NCI-H2227 (cell line): ENCODE results near the gene DHX58.

Experiments used
- DNase-seq: peaks from one replicate; lab custom pipeline; 2025; ENCODE audit not compliant: unreplicated experiment; lab: John Stamatoyannopoulos, UW

DHX58 gene

GRCh38 chr17:42130310-42130936 lies 17.9 kb upstream of the DHX58 start:
- no peak for DNase-seq

- DNase-seq: no peak
Measured at GRCh38 chr17:42129109-42129837, 16.8 kb upstream of the DHX58 start.

- no peak for DNase-seq
Measured at GRCh38 chr17:42127414-42127813, 14.9 kb upstream of the DHX58 start.

- no peak for DNase-seq
Measured at GRCh38 chr17:42126836-42127235, 14.3 kb upstream of the DHX58 start.

- DNase-seq: peak; percentile 17
Measured at GRCh38 chr17:42125565-42125964, 13.1 kb upstream of the DHX58 start.

GRCh38 chr17:42124256-42124655 lies 11.7 kb upstream of the DHX58 start:
- no peak for DNase-seq

GRCh38 chr17:42122371-42123303 lies 10.1 kb upstream of the DHX58 start, which contains the start of gene HSPB9:
Gene HSPB9, plus strand, starts transcription at chr17:42122804. Its CDS starts 47 bp downstream, at chr17:42122851.
- no peak for DNase-seq

- peak; percentile 91 for DNase-seq
Measured at GRCh38 chr17:42120770-42121769, 8.6 kb upstream of the DHX58 start, which contains the start of gene KAT2A. Gene KAT2A, minus strand, starts transcription at chr17:42121367. Its CDS starts 63 bp downstream, at chr17:42121304.

GRCh38 chr17:42120161-42120769 lies 7.8 kb upstream of the DHX58 start:
- DNase-seq: no peak

- DNase-seq: no peak
Measured at GRCh38 chr17:42119301-42119700, 6.8 kb upstream of the DHX58 start.

- peak; percentile 27 for DNase-seq
Measured at GRCh38 chr17:42118545-42118944, 6.0 kb upstream of the DHX58 start.

GRCh38 chr17:42118126-42118510 lies 5.6 kb upstream of the DHX58 start:
- DNase-seq: no peak

GRCh38 chr17:42117397-42118125 lies 5.0 kb upstream of the DHX58 start:
- DNase-seq: no peak

- peak; percentile 91 for DNase-seq
Measured at GRCh38 chr17:42116705-42117396, 4.3 kb upstream of the DHX58 start.

- DNase-seq: no peak
Measured at GRCh38 chr17:42114118-42114517, 1.6 kb upstream of the DHX58 start.

- no peak for DNase-seq
Measured at GRCh38 chr17:42113293-42114069, 967 bp upstream of the DHX58 start.

GRCh38 chr17:42111871-42112551 lies 503 bp downstream of the DHX58 start:
- DNase-seq: peak; percentile 64
